T-cell (primary cell): ENCODE results near the gene SERPINB7. TPM values are rescaled to one million over a fixed set of nuclear protein-coding genes. Genes with fewer than 3 reads are reported as not detected.

ENCODE experiments used
- ATAC-seq, 4 experiments: fragments of 200-7000 bp in 3 of 4; fragments of 150-1000 bp in 1 of 4; cut with Tn5 transposase; replicated peaks in 1 of 4; 1 replicate in 3 of 4; 2 replicates in 1 of 4; pipeline ENCODE4 v1.10.0; 2021; ENCODE audit warnings: moderate library complexity in 3 of 4, mild to moderate bottlenecking in 2 of 4, moderate number of reproducible peaks in 1 of 4
- CTCF ChIA-PET, 2 donors: fragments of 300-600 bp; sonication (Branson Sonifier 250); formaldehyde crosslinking; loops; one replicate each; lab custom pipeline; 2022; ENCODE audit warnings: antibody characterized with exemption in 2 of 2; lab: Charles Lee
- POLR2A ChIA-PET, 2 donors: fragments of 300-600 bp; sonication (Branson Sonifier 250); formaldehyde crosslinking; loops; one replicate each; lab custom pipeline; 2022; ENCODE audit warnings: antibody characterized with exemption in 2 of 2; lab: Charles Lee
- DNase-seq, 35 experiments: peaks; one replicate each; pipeline versions ENCODE4 v3.0.0 to v3.0.0-alpha.2; 2013 to 2023
- H3K27ac ChIP-seq: one replicate; pipeline ENCODE4 v1.5.1; 2013; ENCODE audit warnings: low read length
- H3K27me3 ChIP-seq, 2 experiments: replicated peaks in 1 of 2; 1 replicate in 1 of 2; 2 replicates in 1 of 2; pipeline versions ENCODE4 v1.6.1 to v1.7.0; 2013; ENCODE audit warnings: low read length in 1 of 2, mixed read lengths in 1 of 2; ENCODE audit not compliant: control insufficient read depth in 2 of 2, insufficient read depth in 2 of 2; ENCODE audit errors: extremely low read depth in 1 of 2
- H3K36me3 ChIP-seq, 2 donors: 1 replicate in 1 of 2; 2 replicates in 1 of 2; pipeline versions ENCODE4 v1.6.1 to v1.7.0; 2013; ENCODE audit warnings: low read length in 1 of 2; ENCODE audit not compliant: control insufficient read depth in 2 of 2, insufficient read depth in 1 of 2; ENCODE audit errors: extremely low read depth in 1 of 2
- H3K4me1 ChIP-seq, 2 experiments: 1 replicate in 1 of 2; 2 replicates in 1 of 2; pipeline versions ENCODE4 v1.6.1 to v1.7.0; 2013; ENCODE audit warnings: low read length in 2 of 2, mixed read lengths in 1 of 2; ENCODE audit not compliant: insufficient read depth in 2 of 2, control insufficient read depth in 1 of 2; ENCODE audit errors: extremely low read depth in 1 of 2
- H3K4me3 ChIP-seq, 2 donors: 1 replicate in 1 of 2; 2 replicates in 1 of 2; pipeline versions ENCODE4 v1.5.1 to v1.7.0; 2013; ENCODE audit warnings: mild to moderate bottlenecking in 2 of 2, low read length in 1 of 2, moderate library complexity in 1 of 2; ENCODE audit not compliant: control insufficient read depth in 1 of 2; ENCODE audit errors: extremely low read depth in 1 of 2
- H3K9me3 ChIP-seq: 2 replicates; pipeline ENCODE4 v1.7.0; 2013
- H3K27ac Mint-ChIP-seq, 2 donors: one replicate each; pipeline ENCODE4 v1.8.0; 2020 to 2021; ENCODE audit warnings: mild to moderate bottlenecking in 2 of 2, mixed read lengths in 2 of 2
- H3K27me3 Mint-ChIP-seq, 2 donors: one replicate each; pipeline ENCODE4 v1.8.0; 2021 to 2022; ENCODE audit warnings: mixed read lengths in 2 of 2
- H3K36me3 Mint-ChIP-seq: one replicate; pipeline ENCODE4 v1.8.0; 2021; ENCODE audit warnings: mixed read lengths
- H3K4me1 Mint-ChIP-seq, 3 donors: one replicate each; pipeline ENCODE4 v1.8.0; 2020 to 2022; ENCODE audit warnings: mixed read lengths in 3 of 3, mild to moderate bottlenecking in 1 of 3
- H3K4me3 Mint-ChIP-seq, 3 donors: one replicate each; pipeline ENCODE4 v1.8.0; 2020 to 2022; ENCODE audit warnings: mild to moderate bottlenecking in 3 of 3, mixed read lengths in 3 of 3, moderate library complexity in 3 of 3
- H3K9me3 Mint-ChIP-seq, 3 donors: one replicate each; pipeline ENCODE4 v1.8.0; 2020 to 2022; ENCODE audit warnings: mixed read lengths in 3 of 3
- WGBS: methylation state at CpG from one replicate; pipeline ENCODE4 v1.1.5; 2013; ENCODE audit warnings: missing lambda C conversion rate; ENCODE audit not compliant: insufficient coverage; 5-methylcytosine and 5-hydroxymethylcytosine counted together
- total RNA-seq, 35 experiments: library from RNA in 6 of 35; stranded (reverse) in 6 of 35; fragments of 120-200 nt in 1 of 35; gene quantifications; one replicate each; pipeline versions ENCODE4 v1.2.1 to v1.2.4 and lab custom pipeline; 2013 to 2026

Gene SERPINB7
- total RNA-seq, 5 donors from 2014 or later (not counting 1 experiment from before 2014, with no cell fraction given) = not detected

GRCh38 chr18:63819786-63820185 lies 44.6 kb downstream of the SERPINB7 start:
- Mint-ChIP-seq H3K27me3 (peaks cover 21 to 24% of the 10 kb centered on the region in 2 donors), H3K9me3 (peaks cover 0 to 23% (median 12%) of the 10 kb centered on the region in 3 donors), H3K4me1 (no peaks in the 10 kb centered on the region), H3K4me3 (no peak overlapping the region), H3K27ac (no peak overlapping the region), H3K36me3 (no peaks in the 10 kb centered on the region)
- DNase-seq (no peak), ATAC-seq (no peak)
- WGBS = no CpG with 5 or more reads among the region's 2 CpGs
- no peaks in the 10 kb centered on the region for H3K36me3 ChIP-seq
- peaks cover 0 to 11% of the 10 kb centered on the region in 2 experiments for H3K27me3 ChIP-seq
- POLR2A ChIA-PET = no interaction called here
- H3K4me3 ChIP-seq = no peak overlapping the region
- H3K4me1 ChIP-seq = no peaks in the 10 kb centered on the region
- H3K27ac ChIP-seq = no peak overlapping the region
- peaks cover 2% of the 10 kb centered on the region for H3K9me3 ChIP-seq
- CTCF ChIA-PET = no interaction called here

GRCh38 chr18:63820694-63821093 lies 45.5 kb downstream of the SERPINB7 start:
- no peaks in the 10 kb centered on the region for H3K36me3 ChIP-seq
- H3K27me3 Mint-ChIP-seq = peaks cover 24 to 27% of the 10 kb centered on the region in 2 donors
- no peak overlapping the region for H3K27ac ChIP-seq
- DNase-seq (no peak), ATAC-seq (no peak)
- H3K27ac Mint-ChIP-seq = no peak overlapping the region
- 86% methylated on average over 1 of the region's 3 CpGs for WGBS
- ChIA-PET POLR2A (no interaction called here), CTCF (no interaction called here)
- H3K36me3 Mint-ChIP-seq = no peaks in the 10 kb centered on the region
- H3K4me3 ChIP-seq = no peak overlapping the region
- H3K4me1 ChIP-seq = no peaks in the 10 kb centered on the region
- H3K4me3 Mint-ChIP-seq = no peak overlapping the region
- H3K9me3 Mint-ChIP-seq = peaks cover 0 to 15% (median 9%) of the 10 kb centered on the region in 3 donors
- peaks cover 0 to 11% of the 10 kb centered on the region in 2 experiments for H3K27me3 ChIP-seq
- no peaks in the 10 kb centered on the region for H3K4me1 Mint-ChIP-seq
- H3K9me3 ChIP-seq = no peaks in the 10 kb centered on the region

DNA sequence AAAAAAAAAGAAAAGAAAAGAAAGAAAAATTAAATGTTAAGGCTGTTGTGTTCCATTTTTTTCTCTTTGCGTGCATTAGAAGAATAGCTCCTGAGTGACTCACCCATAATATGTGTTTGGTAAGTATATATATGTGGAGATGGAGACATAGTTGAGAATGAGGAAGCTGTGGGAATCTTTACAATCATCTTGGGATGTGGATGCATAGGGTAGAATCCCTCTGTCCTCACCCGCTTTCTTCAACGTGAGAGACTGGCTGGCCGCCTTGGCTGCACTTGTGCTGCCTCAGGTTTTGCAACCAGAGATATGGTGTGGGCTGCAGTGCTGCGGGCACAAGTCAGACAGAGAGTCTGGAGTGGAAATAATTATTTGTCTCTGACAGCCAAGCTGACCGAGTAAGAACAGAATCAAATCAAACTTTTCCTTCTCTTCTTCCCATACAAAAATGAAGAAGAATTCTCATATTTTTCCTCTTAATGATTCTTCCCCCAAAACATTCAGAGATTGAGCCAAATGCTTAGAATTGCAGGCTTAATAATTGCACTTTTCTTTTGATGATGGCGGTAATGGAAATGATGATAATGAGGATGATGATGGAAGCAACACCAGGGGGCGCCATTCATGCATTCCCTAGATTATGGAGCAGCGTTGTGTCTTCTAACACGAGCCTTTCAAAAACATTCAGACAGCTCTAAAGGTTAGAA lies 48.5 kb downstream of the SERPINB7 start:
- DNase-seq = peak in 5 of 35 experiments; percentile 2 to 34 (median 11)
- no peaks in the 10 kb centered on the region for H3K9me3 ChIP-seq
- Mint-ChIP-seq H3K4me1 (no peaks in the 10 kb centered on the region), H3K36me3 (no peaks in the 10 kb centered on the region), H3K27ac (no peak overlapping the region), H3K4me3 (no peak overlapping the region), H3K9me3 (no peaks in the 10 kb centered on the region), H3K27me3 (peaks cover 22 to 30% of the 10 kb centered on the region in 2 donors)
- H3K27me3 ChIP-seq = peaks cover 0 to 5% of the 10 kb centered on the region in 2 experiments
- ChIA-PET CTCF (no interaction called here), POLR2A (no interaction called here)
- H3K27ac ChIP-seq = no peak overlapping the region
- no peak for ATAC-seq
- H3K36me3 ChIP-seq = no peaks in the 10 kb centered on the region
- 86% methylated on average over 3 of the region's 10 CpGs for WGBS
- no peaks in the 10 kb centered on the region for H3K4me1 ChIP-seq
- H3K4me3 ChIP-seq = no peak overlapping the region

DNA sequence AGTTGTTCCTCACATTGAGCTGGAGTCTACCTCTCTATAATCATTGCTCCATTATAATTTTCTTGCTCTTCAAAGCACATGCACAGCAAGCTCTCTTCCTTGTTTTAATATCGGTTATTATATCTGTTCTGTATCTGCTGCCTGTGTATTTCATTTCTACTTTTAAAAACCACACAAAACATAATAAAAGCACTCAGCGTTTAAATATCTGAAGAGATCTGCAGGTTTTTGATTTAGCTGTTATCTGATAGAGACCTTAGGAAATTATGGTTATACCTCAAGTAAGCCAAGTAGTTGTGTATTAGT lies 49.0 kb downstream of the SERPINB7 start:
- H3K9me3 ChIP-seq = no peaks in the 10 kb centered on the region
- H3K27ac ChIP-seq = no peak overlapping the region
- H3K27me3 Mint-ChIP-seq = peaks cover 16 to 30% of the 10 kb centered on the region in 2 donors
- DNase-seq (no peak), ATAC-seq (no peak)
- POLR2A ChIA-PET = no interaction called here
- CTCF ChIA-PET = no interaction called here
- no peaks in the 10 kb centered on the region for H3K9me3 Mint-ChIP-seq
- no peaks in the 10 kb centered on the region for H3K36me3 Mint-ChIP-seq
- no peak overlapping the region for H3K4me3 ChIP-seq
- no peaks in the 10 kb centered on the region for H3K36me3 ChIP-seq
- no CpG with 5 or more reads among the region's 2 CpGs for WGBS
- no peak overlapping the region for H3K27ac Mint-ChIP-seq
- H3K4me3 Mint-ChIP-seq = no peak overlapping the region
- no peaks in the 10 kb centered on the region for H3K4me1 Mint-ChIP-seq
- no peaks in the 10 kb centered on the region for H3K4me1 ChIP-seq
- peaks cover 0 to 3% of the 10 kb centered on the region in 2 experiments for H3K27me3 ChIP-seq

DNA sequence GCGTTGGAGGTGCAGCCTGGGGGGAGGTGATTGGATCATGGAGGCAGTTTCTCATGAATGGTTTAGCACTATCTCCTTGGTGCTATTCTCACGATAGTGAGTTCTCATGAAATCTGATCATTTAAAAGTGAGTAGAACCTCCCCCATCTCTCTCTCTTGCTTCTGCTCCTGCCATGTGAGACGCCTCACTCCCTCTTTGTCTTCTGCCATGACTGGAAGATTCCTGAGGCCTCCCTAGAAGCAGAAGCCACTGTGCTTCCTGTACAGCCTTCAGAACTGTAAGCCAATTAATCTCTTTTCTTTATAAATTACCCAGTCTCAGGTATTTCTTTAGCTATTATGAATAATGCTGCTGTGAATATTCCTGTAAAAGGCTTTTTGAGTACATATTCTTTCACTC lies 52.9 kb downstream of the SERPINB7 start:
- no peaks in the 10 kb centered on the region for H3K4me1 ChIP-seq
- H3K4me1 Mint-ChIP-seq = peaks cover 0 to 2% (median 2%) of the 10 kb centered on the region in 3 donors
- no peaks in the 10 kb centered on the region for H3K27me3 ChIP-seq
- POLR2A ChIA-PET = no interaction called here
- peaks cover 9 to 18% of the 10 kb centered on the region in 2 donors for H3K27me3 Mint-ChIP-seq
- H3K9me3 Mint-ChIP-seq = no peaks in the 10 kb centered on the region
- no peaks in the 10 kb centered on the region for H3K36me3 ChIP-seq
- H3K27ac Mint-ChIP-seq = no peak overlapping the region
- no peak for ATAC-seq
- CTCF ChIA-PET = no interaction called here
- 93% methylated on average over 3 of the region's 3 CpGs for WGBS
- H3K9me3 ChIP-seq = no peaks in the 10 kb centered on the region
- no peak overlapping the region for H3K4me3 Mint-ChIP-seq
- H3K36me3 Mint-ChIP-seq = no peaks in the 10 kb centered on the region
- no peak for DNase-seq
- H3K4me3 ChIP-seq = no peak overlapping the region
- H3K27ac ChIP-seq = no peak overlapping the region

GRCh38 chr18:63828656-63829055 lies 53.4 kb downstream of the SERPINB7 start:
- no peaks in the 10 kb centered on the region for H3K36me3 Mint-ChIP-seq
- Histone ChIP-seq H3K27ac (no peak overlapping the region), H3K9me3 (no peaks in the 10 kb centered on the region), H3K4me1 (no peaks in the 10 kb centered on the region), H3K4me3 (no peak overlapping the region), H3K36me3 (no peaks in the 10 kb centered on the region), H3K27me3 (no peaks in the 10 kb centered on the region)
- H3K9me3 Mint-ChIP-seq = no peaks in the 10 kb centered on the region
- WGBS = no CpG with 5 or more reads among the region's 1 CpG
- H3K4me1 Mint-ChIP-seq = peaks cover 0 to 2% (median 2%) of the 10 kb centered on the region in 3 donors
- CTCF ChIA-PET = no interaction called here
- no peak overlapping the region for H3K27ac Mint-ChIP-seq
- DNase-seq (no peak), ATAC-seq (no peak)
- POLR2A ChIA-PET = no interaction called here
- peaks cover 9 to 15% of the 10 kb centered on the region in 2 donors for H3K27me3 Mint-ChIP-seq
- H3K4me3 Mint-ChIP-seq = no peak overlapping the region
